Stimulated activated CD8-positive, alpha-beta memory T cell treated with anti-CD3 and anti-CD28 coated beads, Interleukin-12 subunit alpha, Interleukin-12 subunit beta, amount 100 ng/mL, for 24 hours (primary cell): Measurements from ENCODE around the gene TMC1.
"Not testable (repeated sequence)": the region's sequence is repeated elsewhere in the genome, so short reads cannot be mapped to it uniquely, and the experiment has no call there.

Experiments used
- DNase-seq: peaks from one replicate; pipeline ENCODE4 v3.0.0-alpha.2; 2020; ENCODE audit errors: extremely low read depth

TMC1 gene

GRCh38 chr9:72818385-72818784, 297.0 kb downstream of the TMC1 start:
- no peak for DNase-seq

DNA sequence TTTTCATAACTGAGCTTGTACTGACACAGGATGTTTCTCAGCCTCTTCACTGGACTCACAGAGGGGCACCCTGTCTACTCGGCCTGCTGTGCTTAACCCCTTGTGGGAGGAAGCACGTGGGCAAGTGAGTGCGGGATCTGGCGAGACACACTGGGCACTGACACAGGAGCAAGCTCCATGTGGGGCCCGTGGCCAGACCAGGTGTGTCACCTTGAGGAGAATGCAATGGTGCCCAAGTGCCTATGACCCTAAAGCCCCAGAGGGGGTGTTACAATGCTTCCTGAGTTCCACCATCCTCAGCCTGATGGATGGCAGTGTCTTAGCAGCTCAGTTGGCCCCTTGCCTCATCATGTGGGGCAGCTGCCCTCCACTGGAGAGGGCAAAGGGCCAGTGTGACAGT, 302.6 kb downstream of the TMC1 start:
- no peak for DNase-seq

DNA sequence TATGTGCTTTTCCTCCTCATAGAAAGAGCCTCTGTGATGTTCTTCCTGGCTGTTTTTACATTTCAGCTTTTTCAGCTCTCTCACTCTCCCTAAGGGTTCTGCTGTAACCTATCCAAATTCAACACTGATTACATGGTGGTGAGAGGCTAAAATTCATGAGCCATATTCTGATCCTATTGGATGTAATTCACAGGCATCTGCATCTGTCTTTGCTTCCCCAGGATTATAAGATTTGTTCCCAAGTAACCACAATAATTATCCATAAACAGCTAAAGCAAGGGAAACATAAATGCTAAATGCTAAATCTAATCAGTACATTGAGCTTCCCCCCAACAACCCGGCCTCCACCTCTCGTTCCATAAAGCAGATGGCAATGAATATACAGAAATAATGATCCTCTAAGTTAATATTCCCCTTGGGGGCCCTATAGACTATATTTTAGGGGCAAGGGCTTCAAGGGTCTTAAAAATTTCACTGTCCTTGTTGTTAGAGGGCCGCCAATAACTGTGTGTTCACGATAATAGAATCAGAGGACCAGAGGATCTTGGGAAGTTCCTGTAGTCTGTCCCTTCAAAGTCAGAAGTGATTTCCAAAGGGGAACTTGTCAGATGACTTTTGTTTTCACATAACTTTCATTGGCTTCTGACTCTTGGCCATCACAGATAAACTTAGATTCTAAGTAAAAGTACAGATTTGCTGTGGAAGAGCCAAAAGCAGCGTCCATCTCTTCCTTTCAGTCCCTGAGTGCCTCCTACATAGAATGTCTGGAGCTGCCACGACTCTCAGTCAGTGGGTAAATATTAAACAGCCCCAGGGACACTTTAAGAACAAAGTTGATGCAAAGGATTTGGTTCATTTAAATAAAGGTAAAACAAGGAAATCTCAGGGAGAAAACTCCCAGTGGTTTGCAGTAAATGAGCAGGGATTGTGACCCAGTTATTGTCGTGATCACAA, 305.9 kb downstream of the TMC1 start:
- no peak for DNase-seq

- no peak for DNase-seq
These were observed 306.7 kb downstream of the TMC1 start for GRCh38 chr9:72827950-72828731.

GRCh38 chr9:72834994-72835393, 313.6 kb downstream of the TMC1 start:
- DNase-seq, result no peak

DNA sequence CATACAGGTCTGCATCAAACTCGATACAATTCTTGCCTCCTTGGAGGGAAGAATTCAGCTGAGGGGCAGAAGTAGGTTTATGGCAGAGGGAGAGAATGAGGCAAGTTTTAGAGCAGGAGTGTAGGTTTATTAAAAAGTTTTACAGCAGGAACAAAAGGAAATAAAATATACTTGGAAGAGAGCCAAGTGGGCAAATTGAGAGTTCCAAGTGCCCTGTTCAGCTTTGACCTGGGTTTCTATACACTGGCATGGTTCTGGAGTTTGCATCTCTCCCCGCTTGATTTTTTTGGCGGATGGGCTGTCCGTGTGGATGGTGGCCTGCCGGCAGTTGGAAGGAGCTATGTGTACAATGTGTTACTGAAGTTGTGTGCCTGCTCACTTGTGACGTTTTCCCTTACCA, 315.4 kb downstream of the TMC1 start:
- DNase-seq, result no peak

GRCh38 chr9:72839085-72839484, 317.7 kb downstream of the TMC1 start:
- no peak for DNase-seq

DNA sequence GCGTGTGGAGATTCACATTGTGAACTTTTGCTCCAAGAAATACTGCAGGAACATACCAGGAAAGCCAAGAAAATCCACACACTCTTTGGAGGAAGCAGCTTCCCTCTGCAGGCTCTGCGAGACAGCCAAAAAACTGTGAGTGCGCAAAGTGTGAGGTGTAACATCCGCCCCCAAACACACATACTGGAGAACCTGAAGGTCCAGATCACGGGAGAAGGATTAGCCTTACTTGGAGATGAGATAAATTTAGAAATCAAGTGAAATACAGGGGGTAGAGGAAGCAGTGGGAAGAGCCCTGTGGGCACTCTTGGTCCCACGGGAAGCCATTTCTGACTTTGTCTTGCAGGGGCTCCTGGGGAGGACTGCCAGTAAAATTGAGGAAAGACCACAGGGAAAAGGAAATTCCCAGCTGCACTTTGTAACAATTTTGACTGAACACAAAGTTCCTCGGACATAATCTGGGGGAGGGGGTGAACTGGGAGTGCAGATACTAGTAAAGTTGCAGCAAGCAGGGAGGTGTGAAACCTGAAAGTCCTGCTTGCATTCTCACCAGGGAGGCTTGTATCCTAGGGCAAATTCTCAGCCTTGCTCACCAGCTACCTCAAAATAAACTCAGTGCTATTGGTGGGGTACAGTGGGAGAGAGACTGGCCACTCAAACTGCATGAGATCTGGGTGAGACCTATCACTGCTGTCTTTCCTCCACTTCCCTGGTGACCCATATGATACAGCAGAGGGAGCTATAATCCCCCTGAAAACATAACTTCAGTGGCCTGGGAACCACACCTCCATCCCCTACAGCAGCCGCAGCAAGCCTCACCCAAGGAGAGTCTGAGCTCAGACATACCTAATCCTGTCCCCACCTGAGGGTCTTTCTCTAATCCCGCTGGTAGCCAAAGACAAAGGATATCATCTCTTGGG, 322.4 kb downstream of the TMC1 start:
- DNase-seq, result no peak

- no peak for DNase-seq
These were observed 323.0 kb downstream of the TMC1 start for GRCh38 chr9:72844440-72844768.

DNA sequence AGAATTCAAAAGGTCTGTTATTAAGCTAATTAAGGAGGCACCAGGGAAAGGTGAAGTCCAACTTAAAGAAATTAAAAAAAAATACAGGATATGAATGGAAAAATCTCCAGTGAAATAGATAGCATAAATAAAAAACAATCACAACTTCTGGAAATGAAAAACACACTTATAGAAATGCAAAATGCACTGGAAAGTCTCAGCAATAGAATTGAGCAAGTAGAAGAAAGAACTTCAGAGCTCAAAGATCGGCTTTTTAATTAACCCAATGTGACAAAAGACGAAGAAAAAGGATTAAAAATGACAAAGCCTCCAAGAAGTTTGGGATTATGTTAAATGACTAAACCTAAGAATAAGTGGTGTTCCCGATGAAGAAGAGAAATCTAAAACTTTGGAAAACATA, 323.6 kb downstream of the TMC1 start:
- DNase-seq, result not testable (repeated sequence)

GRCh38 chr9:72850209-72850608, 328.8 kb downstream of the TMC1 start:
- not testable (repeated sequence) for DNase-seq

DNA sequence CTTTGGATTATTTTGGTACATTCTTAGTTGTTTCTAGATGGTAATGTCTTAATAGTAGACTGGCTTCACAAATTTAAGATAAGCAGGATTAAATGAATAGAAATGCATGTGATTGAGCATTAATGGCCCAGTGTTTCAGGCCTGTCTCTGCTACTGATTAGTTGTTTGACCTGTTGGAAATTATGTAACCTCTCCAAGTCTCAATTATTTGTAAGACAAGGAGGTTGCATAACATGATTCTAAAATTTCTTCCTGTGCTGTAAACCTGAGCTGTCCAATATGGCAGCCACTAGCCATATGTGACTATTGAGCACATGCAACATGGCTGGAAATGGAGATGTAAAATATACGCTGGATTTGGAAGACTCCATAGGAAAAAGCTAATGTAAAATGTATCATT, 333.9 kb downstream of the TMC1 start:
- DNase-seq, result no peak

GRCh38 chr9:72855890-72856523, 334.6 kb downstream of the TMC1 start:
- no peak for DNase-seq

- no peak for DNase-seq
These were observed 335.7 kb downstream of the TMC1 start for GRCh38 chr9:72856972-72857623.

- no peak for DNase-seq
These were observed 336.2 kb downstream of the TMC1 start for GRCh38 chr9:72857624-72857996.

- DNase-seq, result no peak
These were observed 336.9 kb downstream of the TMC1 start for GRCh38 chr9:72858089-72858912.

- DNase-seq, result not testable (repeated sequence)
These were observed 341.4 kb downstream of the TMC1 start for GRCh38 chr9:72862788-72863187.

- no peak for DNase-seq
These were observed 342.2 kb downstream of the TMC1 start for GRCh38 chr9:72863456-72864094.

DNA sequence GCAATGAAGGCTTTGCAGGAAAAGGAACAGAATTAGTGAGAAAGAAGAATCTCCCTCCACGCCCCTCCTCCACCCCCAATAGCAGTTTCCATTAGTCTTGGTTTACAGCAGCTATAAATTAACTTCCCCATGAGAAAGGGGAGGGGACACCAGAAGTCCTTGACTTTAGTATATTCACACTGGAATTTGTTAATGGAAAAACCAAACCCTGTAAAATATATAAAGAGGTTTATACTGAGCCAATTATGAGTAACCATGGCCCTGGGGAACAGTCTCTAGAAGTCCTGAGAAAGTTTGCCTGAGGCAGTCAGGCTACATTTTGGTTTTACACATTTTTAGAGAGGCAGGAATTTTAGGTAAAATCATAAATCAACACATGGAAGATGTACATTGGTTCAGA, 342.9 kb downstream of the TMC1 start:
- DNase-seq, result no peak

DNA sequence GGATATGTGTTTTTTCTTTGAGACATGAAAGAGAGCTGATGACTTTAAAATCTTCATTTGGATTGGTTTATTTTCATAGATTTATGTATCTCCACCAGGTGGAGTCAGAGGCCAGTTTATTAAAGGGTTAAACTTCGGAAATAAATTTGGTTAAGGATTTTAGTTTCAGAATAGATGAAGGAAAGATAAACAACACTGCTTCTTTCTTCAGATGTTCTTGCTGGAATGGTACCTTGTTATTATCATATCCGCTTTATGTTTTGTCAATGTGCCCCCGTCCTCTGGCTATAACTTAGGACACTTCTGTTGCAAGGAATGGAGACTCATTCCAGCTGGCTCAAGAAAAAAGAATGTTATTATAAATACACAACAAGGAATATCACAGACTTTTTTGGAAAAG, 350.3 kb downstream of the TMC1 start:
- no peak for DNase-seq
